NCI-H526 (cell line): ENCODE data around the gene MANSC4.

Experiments used
- DNase-seq, 2 experiments: peaks; one replicate each; lab custom pipeline; 2025; lab: John Stamatoyannopoulos, UW

The MANSC4 gene

GRCh38 chr12:27779920-27780611 is at the start of gene MANSC4, which contains the start of gene KLHL42:
Gene MANSC4 (minus strand): TSS chr12:27780236. CDS start chr12:27771276, 8,960 bp downstream.
Gene KLHL42 (plus strand): TSS chr12:27780233. CDS start chr12:27780331, 98 bp downstream.
- DNase-seq: peak; percentile 54 to 88

- no peak for DNase-seq
These were observed 48.2 kb upstream of the MANSC4 start for GRCh38 chr12:27828196-27828595.

DNA sequence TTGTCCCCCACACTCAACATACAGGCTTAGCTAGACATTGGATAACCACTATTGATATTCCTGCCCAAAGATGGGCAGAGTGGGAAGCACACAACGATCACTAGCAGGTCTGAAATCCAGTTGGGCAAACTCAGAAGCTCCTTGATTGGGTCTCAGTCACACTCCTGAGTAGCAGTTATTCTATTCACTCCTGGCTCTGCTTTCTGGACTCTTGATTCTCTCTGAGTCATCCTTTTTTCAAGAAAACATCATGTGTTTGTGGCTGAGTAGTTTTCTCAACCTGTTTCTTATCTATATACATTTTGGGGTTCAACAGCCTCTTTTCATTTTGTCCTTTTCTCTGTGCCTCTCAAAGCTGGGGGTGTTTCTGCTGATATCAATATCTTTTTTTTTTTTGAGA is 46.0 kb upstream of the MANSC4 start:
- DNase-seq: no peak

GRCh38 chr12:27824126-27824842 is 44.2 kb upstream of the MANSC4 start:
- peak; percentile 97 to 99 for DNase-seq

- DNase-seq: no peak
These were observed 43.0 kb upstream of the MANSC4 start for GRCh38 chr12:27823038-27823437.

- DNase-seq: no peak
These were observed 42.2 kb upstream of the MANSC4 start for GRCh38 chr12:27822076-27822712.

DNA sequence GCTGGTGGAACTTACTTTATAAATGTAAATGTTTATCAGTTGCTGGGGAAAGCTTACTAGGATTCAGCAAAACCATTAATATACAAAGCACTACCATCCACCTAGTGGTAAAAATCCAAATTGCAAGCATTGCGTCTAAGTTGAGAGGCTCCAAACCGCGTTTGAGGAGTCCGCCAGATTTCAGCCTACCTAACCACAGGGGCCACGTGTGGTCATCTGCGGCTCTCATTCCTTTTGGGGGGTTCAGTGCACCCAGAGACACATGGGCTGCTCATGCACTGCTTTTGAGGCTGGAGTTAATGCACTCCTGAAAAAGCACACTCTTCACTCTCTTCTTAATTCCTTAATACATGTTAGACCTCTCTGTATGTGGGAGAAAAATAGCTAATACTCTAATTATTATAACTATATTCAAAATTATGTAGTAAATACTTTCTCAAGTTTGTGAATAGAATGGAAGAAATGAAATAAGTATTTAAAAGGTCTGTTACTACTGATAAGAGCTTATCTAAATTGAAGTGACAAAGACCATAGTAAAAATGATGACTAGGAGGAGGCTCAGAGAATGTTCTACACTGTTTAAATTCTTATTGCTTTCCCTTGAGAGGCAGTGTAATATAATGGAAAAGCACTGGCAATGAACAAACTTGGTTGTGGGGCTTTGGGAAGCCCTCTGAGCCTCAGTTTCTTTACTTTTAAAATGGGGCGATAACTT is 41.4 kb upstream of the MANSC4 start:
- peak in 1 of 2 experiments; percentile 24 for DNase-seq

- DNase-seq: no peak
These were observed 40.5 kb upstream of the MANSC4 start for GRCh38 chr12:27820564-27820963.

GRCh38 chr12:27818401-27818918 is 38.4 kb upstream of the MANSC4 start:
- peak in 1 of 2 experiments; percentile 53 for DNase-seq

- DNase-seq: no peak
These were observed 37.7 kb upstream of the MANSC4 start for GRCh38 chr12:27817766-27818165.

DNA sequence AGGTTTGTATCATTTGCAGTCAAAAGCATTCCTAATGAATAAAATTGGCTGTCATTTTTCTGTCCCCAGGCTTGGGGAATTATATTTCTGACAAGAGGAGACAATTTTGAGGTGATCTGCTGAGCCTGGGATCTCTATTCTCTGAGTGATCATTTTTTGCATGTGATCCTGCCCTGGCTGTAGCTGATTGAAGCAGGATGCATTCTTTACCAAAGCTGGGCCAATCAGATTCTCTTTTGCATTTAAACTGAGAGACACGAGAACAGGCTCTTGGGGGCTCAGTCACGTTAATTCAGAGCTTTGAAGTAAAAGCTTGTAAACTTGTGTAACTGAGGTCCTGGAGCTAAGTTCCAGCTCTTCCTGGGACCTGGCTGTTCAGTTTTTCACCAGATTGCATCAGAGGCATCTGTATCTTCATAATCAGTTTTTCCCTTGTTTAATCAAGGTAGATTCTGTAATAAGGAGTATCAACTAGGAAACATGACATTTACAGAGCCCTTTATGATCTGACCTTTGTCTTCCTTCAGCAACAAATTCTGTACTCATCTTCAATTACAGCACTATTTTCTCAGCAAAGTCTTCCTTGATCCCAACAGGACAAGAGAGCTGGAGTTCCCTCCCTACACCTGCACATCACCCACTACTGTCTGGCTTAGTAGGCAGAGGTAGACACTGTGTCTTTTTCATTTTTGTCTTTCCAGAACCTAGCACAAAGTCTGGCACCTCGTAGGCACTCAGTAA is 35.0 kb upstream of the MANSC4 start:
- DNase-seq: no peak

GRCh38 chr12:27814411-27814810 is 34.4 kb upstream of the MANSC4 start:
- no peak for DNase-seq

GRCh38 chr12:27812502-27812901 is 32.5 kb upstream of the MANSC4 start:
- DNase-seq: no peak

GRCh38 chr12:27810756-27811155 is 30.7 kb upstream of the MANSC4 start:
- DNase-seq: no peak

DNA sequence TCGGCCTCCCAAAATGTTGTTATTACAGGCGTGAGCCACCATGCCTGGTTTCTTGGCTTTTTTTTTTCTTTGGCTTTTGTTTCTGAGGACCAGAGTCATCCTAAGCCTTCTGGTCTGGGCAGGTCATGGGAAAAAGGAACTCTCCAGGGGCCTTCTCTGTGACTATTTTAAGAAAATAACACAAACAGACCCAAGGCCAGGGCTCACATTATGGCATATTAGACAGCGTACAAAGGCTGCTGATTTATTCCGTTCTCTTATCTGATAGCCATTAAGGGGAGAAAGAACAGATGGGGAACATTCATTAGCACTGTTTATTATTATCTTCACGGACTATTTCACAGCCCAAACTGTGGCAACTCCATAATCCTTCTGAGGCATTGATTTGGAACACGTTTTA is 28.8 kb upstream of the MANSC4 start:
- no peak for DNase-seq

DNA sequence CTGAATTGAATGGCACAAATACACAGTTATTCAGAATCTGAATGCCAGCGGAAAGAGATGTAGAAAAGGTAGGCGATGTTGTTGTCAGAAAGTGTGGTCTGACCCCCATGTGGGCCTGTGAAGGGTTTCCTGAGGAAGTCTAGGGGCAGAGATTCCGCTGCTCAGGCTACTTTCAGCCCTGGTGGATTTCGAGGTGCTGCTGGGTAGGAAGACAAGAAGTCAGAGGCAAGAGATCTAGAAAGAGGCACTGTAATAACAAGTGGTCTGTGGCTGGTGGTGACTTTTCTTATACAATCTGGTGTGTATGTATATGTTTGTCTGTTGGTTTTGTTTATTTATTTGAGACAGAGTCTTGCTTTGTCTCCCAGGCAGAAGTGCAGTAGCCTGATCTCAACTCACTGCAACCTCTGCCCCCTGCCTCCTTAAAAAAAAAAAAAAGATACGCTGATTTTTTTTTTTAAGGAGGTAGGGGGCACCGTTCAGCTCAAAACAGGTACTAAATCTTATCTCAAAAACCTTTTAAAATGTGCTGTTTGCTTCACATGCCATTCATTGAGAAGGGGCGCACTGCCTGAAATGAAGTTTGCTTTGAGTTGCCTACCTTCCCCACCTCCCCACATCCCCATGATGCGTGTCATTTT is 27.1 kb upstream of the MANSC4 start:
- DNase-seq: peak in 1 of 2 experiments; percentile 3

DNA sequence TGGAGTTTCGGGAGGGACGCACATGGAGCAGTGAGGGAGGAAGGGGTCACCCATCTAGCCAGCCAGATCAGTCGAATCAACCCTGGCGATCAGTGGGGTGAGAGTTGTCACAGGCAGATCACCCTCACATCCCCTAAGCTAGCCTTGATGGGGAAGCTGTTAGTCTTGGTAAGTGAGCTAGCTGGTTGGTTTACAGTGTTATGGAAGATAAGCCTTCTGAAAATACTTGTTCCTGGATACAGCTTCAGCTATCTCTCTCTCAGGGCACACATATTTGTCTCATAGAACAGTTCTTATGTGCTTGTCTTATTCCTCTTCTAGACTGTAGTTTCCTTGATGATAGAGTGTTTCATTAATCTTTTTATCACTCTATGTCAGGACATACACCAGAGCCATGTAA is 26.2 kb upstream of the MANSC4 start:
- no peak for DNase-seq

GRCh38 chr12:27805238-27805637 is 25.2 kb upstream of the MANSC4 start:
- no peak for DNase-seq

GRCh38 chr12:27802936-27803335 is 22.9 kb upstream of the MANSC4 start:
- no peak for DNase-seq

DNA sequence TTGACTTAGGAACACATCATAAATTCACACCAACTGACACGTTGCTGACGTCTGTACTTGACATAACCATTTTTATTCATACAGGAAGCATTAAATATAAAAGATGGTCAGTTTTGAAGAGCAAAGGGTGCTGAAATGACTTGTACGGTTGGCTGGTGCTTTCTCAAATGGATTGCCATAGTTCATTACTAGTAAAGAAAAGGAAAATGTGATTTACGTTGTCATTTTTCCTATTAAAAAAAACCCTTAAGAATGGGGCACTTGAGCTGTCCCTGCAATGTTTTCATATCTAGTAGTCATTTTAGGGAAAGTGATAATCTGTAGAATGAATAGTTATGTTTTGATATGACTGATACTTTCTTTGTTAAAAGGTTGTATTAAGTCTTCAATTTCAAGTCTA is 22.5 kb upstream of the MANSC4 start:
- DNase-seq: no peak

DNA sequence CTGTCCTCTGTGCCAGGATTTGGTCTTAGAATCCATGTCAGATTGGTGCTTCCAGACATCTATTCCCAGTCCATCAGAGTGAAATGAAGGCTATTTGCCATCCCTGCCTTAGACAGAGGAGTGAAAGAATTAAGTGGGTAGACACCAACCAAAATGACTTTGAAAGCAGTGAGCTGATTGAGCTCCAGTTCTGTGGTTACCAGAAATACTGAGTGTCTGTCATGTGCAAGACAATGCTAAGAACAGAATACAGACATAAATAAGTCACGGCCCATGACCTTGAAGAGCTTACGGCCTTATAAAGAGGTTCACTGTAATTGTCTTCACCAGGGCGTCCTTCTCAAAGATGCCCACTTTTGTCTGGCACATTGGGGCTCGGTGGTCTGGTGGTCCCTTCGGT is 21.6 kb upstream of the MANSC4 start:
- no peak for DNase-seq
